Hepatocyte (in vitro differentiated cells): Measurements from ENCODE around the gene RUNX1. TPM values are rescaled to one million over a fixed set of nuclear protein-coding genes. Genes with fewer than 3 reads are reported as not detected.

Experiments
- DNase-seq: peaks from one replicate; pipeline ENCODE4 v3.0.0-alpha.2; 2016; ENCODE audit warnings: low spot score
- H2AFZ ChIP-seq: fragments of 200-600 bp; sonication (generic); 2 replicates; pipeline ENCODE4 v1.6.0; 2016; ENCODE audit warnings: antibody characterized with exemption, mild to moderate bottlenecking
- H3K27ac ChIP-seq: fragments of 200-600 bp; sonication (generic); 2 replicates; pipeline ENCODE4 v1.5.1; 2016; ENCODE audit warnings: mild to moderate bottlenecking
- H3K27me3 ChIP-seq: fragments of 200-600 bp; sonication (generic); 2 replicates; pipeline ENCODE4 v1.6.1; 2016
- H3K36me3 ChIP-seq: fragments of 200-600 bp; sonication (generic); replicated peaks from 2 replicates; pipeline ENCODE4 v1.5.1; 2016; ENCODE audit warnings: low read depth; ENCODE audit not compliant: insufficient read depth
- H3K4me1 ChIP-seq: fragments of 200-600 bp; sonication (generic); 2 replicates; pipeline ENCODE4 v1.5.1; 2016; ENCODE audit warnings: mild to moderate bottlenecking, moderate library complexity; ENCODE audit not compliant: insufficient read depth
- H3K4me2 ChIP-seq: fragments of 200-600 bp; sonication (generic); 2 replicates; pipeline ENCODE4 v1.6.0; 2016
- H3K4me3 ChIP-seq: fragments of 200-600 bp; sonication (generic); 2 replicates; pipeline ENCODE4 v1.5.1; 2016; ENCODE audit warnings: mild to moderate bottlenecking
- H3K79me2 ChIP-seq: fragments of 200-600 bp; sonication (generic); 2 replicates; pipeline ENCODE4 v1.6.0; 2017; ENCODE audit warnings: mild to moderate bottlenecking
- H3K9me2 ChIP-seq: fragments of 200-600 bp; sonication (generic); replicated peaks from 2 replicates; pipeline ENCODE4 v1.6.0; 2017; ENCODE audit warnings: mild to moderate bottlenecking; ENCODE audit not compliant: insufficient read depth
- H3K9me3 ChIP-seq: fragments of 200-600 bp; sonication (generic); 2 replicates; pipeline ENCODE4 v1.5.1; 2016; ENCODE audit warnings: low read depth, mild to moderate bottlenecking
- H4K20me1 ChIP-seq: fragments of 200-600 bp; sonication (generic); 2 replicates; pipeline ENCODE4 v1.6.0; 2016; ENCODE audit warnings: mild to moderate bottlenecking; ENCODE audit not compliant: insufficient read depth, poor library complexity, severe bottlenecking
- EZH2 ChIP-seq: fragments of 200-600 bp; sonication (generic); IDR thresholded peaks from 2 replicates; pipeline ENCODE4 v1.6.1; 2016; ENCODE audit warnings: antibody characterized with exemption, mild to moderate bottlenecking, borderline replicate concordance
- EZH2phosphoT487 ChIP-seq: fragments of 200-600 bp; sonication (generic); IDR thresholded peaks from one replicate; pipeline ENCODE4 v1.6.1; 2018; ENCODE audit warnings: antibody characterized with exemption, mild to moderate bottlenecking, low read depth, moderate library complexity; ENCODE audit not compliant: unreplicated experiment, severe bottlenecking
- WGBS: methylation state at CpG from one replicate; pipeline ENCODE4 v1.1.6; 2016; ENCODE audit warnings: low lambda C conversion rate; ENCODE audit errors: missing lambda C conversion rate; 5-methylcytosine and 5-hydroxymethylcytosine counted together
- polyA plus RNA-seq: library from polyadenylated mRNA; unstranded; fragments of >200 nt; fragmentation: Nextera tagmentation; extraction: Ambion mirVana; gene quantifications from 2 replicates; pipeline ENCODE4 v1.2.1, GENCODE V29; 2016
- total RNA-seq: library from RNA; depleted of rRNA; stranded (reverse); fragments of >200 nt; gene quantifications from 2 replicates; pipeline ENCODE4 v1.2.3, GENCODE V29; 2014
- TF ChIP-seq, protein P1 (sequence below): fragments of 200-600 bp; sonication (generic); IDR thresholded peaks from 2 replicates; pipeline ENCODE4 v1.5.1; 2016; ENCODE audit warnings: antibody characterized with exemption, mild to moderate bottlenecking; ENCODE audit not compliant: poor library complexity

The RUNX1 gene
- total and polyA plus RNA-seq, 2 experiments from 2014 or later, result 8.5 to 10.9 TPM

DNA sequence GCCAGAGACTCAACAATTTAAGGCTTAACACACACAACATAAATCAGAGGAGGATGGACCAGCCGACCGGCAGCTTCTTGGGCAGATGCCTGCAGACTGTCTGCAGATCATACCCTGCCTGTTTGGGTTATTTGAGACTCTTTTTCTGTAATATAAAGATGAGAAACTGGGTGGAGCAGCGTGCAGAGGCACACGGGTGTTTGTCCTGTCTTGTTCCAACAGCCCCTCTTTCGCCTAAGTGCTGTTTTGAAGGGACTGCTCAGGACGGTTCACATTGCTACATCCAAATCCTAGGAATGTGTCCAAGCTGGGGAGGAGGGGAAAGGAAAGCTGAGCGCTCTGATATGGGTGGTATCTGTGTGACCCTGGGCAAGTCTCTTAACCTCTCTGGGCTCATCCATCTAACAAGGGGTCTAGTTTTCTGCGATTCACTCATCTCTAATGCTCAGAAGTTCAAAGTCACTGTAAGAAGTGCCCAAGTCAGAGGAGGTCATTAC lies 230.4 kb downstream of the RUNX1 start:
- TF ChIP-seq EZH2phosphoT487 (no peak), EZH2 (no peak)
- TF ChIP-seq, protein P1, sequence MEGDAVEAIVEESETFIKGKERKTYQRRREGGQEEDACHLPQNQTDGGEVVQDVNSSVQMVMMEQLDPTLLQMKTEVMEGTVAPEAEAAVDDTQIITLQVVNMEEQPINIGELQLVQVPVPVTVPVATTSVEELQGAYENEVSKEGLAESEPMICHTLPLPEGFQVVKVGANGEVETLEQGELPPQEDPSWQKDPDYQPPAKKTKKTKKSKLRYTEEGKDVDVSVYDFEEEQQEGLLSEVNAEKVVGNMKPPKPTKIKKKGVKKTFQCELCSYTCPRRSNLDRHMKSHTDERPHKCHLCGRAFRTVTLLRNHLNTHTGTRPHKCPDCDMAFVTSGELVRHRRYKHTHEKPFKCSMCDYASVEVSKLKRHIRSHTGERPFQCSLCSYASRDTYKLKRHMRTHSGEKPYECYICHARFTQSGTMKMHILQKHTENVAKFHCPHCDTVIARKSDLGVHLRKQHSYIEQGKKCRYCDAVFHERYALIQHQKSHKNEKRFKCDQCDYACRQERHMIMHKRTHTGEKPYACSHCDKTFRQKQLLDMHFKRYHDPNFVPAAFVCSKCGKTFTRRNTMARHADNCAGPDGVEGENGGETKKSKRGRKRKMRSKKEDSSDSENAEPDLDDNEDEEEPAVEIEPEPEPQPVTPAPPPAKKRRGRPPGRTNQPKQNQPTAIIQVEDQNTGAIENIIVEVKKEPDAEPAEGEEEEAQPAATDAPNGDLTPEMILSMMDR, result no peak
- DNase-seq, result peak; percentile 57
- Histone ChIP-seq H3K9me2 (no peaks in the 10 kb centered on the region), H3K4me1 (peaks cover 37% of the 10 kb centered on the region), H2AFZ (no peak overlapping the region), H3K27ac (peak overlapping the region; percentile 62), H3K9me3 (no peaks in the 10 kb centered on the region), H3K4me3 (no peak overlapping the region), H3K79me2 (no peaks in the 10 kb centered on the region), H3K36me3 (no peaks in the 10 kb centered on the region), H3K27me3 (no peaks in the 10 kb centered on the region), H4K20me1 (no peaks in the 10 kb centered on the region), H3K4me2 (peak overlapping the region; percentile 42)
- 45% methylated on average over 8 of the region's 8 CpGs for WGBS

DNA sequence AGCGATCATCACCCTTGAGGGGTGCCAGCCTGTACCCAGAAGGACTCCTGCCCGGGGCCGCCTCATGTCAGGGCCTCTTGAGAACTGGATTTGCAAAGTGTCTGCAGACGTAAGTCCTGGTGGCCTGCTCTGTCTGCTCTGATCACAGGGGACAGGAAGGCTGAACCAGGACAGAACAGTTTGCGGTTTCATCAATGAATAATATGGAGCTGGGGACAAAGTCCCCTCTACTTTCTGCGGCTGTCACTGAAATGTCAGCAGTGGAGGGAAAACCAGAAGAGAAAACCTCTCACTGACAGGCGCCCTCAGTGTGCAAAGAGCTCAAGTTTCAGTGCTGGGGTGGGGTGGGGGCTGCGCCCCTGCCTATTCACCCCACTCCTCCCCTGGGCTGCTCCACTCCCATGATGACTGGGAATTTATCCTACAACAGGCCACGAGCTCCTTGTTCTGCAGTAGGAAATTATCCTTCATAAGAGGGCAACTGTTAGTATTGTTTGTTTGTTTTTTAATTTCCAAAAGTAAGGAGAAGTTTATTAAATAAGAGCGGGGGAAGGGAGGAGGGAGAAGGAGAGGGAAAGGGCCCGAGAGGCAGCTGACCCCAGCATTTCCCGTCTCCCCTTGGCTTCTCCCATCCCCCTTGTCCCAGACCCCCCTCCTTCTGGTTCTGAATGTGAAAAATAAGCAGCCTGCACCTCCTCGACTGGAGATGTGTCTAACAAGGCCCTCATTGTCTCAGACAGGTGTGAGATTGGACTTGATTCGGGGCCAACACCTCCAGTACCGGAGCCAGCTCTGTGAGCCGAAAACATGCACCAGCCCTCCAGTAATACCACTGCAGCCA lies 231.1 kb downstream of the RUNX1 start:
- H3K4me2 ChIP-seq, result peak overlapping the region; percentile 42
- 58% methylated on average over 16 of the region's 16 CpGs for whole genome bisulfite sequencing

DNA sequence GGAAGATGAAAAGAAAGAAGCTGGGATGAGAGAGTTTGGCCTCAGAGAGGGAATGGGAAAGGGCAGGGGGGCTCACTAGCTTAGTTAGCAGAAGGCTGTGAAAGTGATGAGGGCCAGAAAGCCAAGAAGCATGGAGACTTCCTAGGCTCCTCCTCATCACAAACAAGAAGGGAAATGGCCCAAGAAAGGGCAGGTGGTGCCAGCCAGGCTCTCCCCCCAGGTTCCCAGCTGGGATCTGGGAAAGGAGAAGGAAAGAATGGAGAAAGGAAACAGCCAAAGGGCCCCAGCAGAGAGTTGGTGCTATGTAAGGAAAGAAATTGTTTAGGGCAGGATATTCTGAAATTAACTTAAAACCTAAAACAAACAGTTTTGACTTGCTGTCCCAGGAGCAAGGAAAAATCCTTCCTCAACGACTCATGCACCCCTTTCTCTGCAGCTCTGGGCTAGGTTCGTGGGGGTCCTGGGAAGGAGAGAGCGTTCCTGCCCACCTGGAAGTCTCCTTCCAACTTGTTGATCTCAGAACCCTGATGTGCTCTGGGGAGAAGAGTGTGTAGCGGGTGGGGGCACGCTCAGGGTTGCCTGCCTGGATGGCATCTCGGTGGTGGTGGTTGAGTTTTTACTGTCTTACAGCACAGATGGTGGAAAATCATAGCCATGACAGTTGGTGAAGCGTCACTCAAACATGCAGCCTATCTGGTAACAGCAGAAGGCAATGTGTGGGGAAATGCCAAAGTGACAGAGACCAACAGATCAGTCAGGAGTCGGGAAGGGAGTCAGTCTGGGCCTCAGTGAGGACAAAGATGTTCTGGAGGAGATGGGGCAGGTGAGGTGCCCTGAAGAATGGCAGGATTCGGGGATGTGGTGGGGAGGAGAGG lies 233.0 kb downstream of the RUNX1 start:
- no peak overlapping the region for H2AFZ ChIP-seq
- H3K79me2 ChIP-seq, result no peaks in the 10 kb centered on the region
- no peaks in the 10 kb centered on the region for H4K20me1 ChIP-seq
- peaks cover 59% of the 10 kb centered on the region for H3K4me1 ChIP-seq
- no peak overlapping the region for H3K4me3 ChIP-seq
- no peak overlapping the region for H3K27ac ChIP-seq
- no peak for DNase-seq
- H3K9me3 ChIP-seq, result no peaks in the 10 kb centered on the region
- no peaks in the 10 kb centered on the region for H3K36me3 ChIP-seq
- H3K4me2 ChIP-seq, result no peak overlapping the region
- 95% methylated on average over 9 of the region's 9 CpGs for WGBS
- no peaks in the 10 kb centered on the region for H3K9me2 ChIP-seq
- no peaks in the 10 kb centered on the region for H3K27me3 ChIP-seq
- TF ChIP-seq EZH2phosphoT487, result no peak
- TF ChIP-seq, protein P1, result no peak
- TF ChIP-seq EZH2, result no peak

More for the DNA sequence above, 231.1 kb downstream of the RUNX1 start:
- H3K4me1 ChIP-seq, result peaks cover 44% of the 10 kb centered on the region
- no peaks in the 10 kb centered on the region for H3K27me3 ChIP-seq
- H3K4me3 ChIP-seq, result no peak overlapping the region
- DNase-seq, result peak; percentile 60
- no peaks in the 10 kb centered on the region for H3K36me3 ChIP-seq
- no peaks in the 10 kb centered on the region for H3K79me2 ChIP-seq
- H3K9me2 ChIP-seq, result no peaks in the 10 kb centered on the region
- peak overlapping the region; percentile 61 for H3K27ac ChIP-seq
- H2AFZ ChIP-seq, result no peak overlapping the region
- no peaks in the 10 kb centered on the region for H3K9me3 ChIP-seq
- H4K20me1 ChIP-seq, result no peaks in the 10 kb centered on the region
- TF ChIP-seq EZH2phosphoT487 (no peak), EZH2 (no peak)
- TF ChIP-seq, protein P1, result no peak
